Tibial nerve (tissue), 4 donors: ENCODE measurements around the gene ZNF740.

Experiments used
- CTCF ChIP-seq, 5 experiments: fragments of 200-600 bp in 3 of 5; fragments of 450-650 bp in 2 of 5; sonication (generic) in 3 of 5; IDR thresholded peaks; one replicate each; pipeline ENCODE4 v1.5.1; 2016 to 2019; ENCODE audit warnings: antibody characterized with exemption in 5 of 5, mild to moderate bottlenecking in 3 of 5, moderate library complexity in 2 of 5
- EP300 ChIP-seq, 2 donors: sonication (generic); formaldehyde crosslinking; IDR thresholded peaks; one replicate each; pipeline ENCODE4 v1.6.1; 2017; ENCODE audit warnings: antibody characterized with exemption in 2 of 2, mild to moderate bottlenecking in 1 of 2
- POLR2A ChIP-seq, 2 donors: fragments of 450-650 bp; IDR thresholded peaks; one replicate each; pipeline ENCODE4 v1.6.1; 2017; ENCODE audit warnings: antibody characterized with exemption in 2 of 2, mild to moderate bottlenecking in 2 of 2, moderate library complexity in 2 of 2

GRCh38 chr12:53176750-53177149, 3.8 kb upstream of the ZNF740 start:
- TF ChIP-seq CTCF (IDR thresholded peaks at IDR 0.05) (no peak), EP300 (IDR thresholded peaks at IDR 0.05) (no peak), POLR2A (IDR thresholded peaks at IDR 0.05) (no peak)
